PC-9 (cell line): ENCODE data around the gene SUPT3H. TPM values are rescaled to one million over a fixed set of nuclear protein-coding genes. Genes with fewer than 3 reads are reported as not detected.
"Not testable (repeated sequence)": the region's sequence is repeated elsewhere in the genome, so short reads cannot be mapped to it uniquely, and the experiment has no call there.

Experiments
- BruUV-seq: library from RNA; stranded (reverse); fragments of 400-500 nt; replicated peaks from 2 replicates; lab custom pipeline; 2021; lab: Mats Ljungman, UMichigan
- CTCF ChIA-PET: fragments of 300-600 bp; sonication (Branson Sonifier 250); formaldehyde crosslinking; loops from one replicate; lab custom pipeline; 2022; ENCODE audit warnings: antibody characterized with exemption; lab: Charles Lee
- POLR2A ChIA-PET: fragments of 300-600 bp; sonication (Branson Sonifier 250); formaldehyde crosslinking; loops from one replicate; lab custom pipeline; 2022; ENCODE audit warnings: antibody characterized with exemption; ENCODE audit not compliant: unreplicated experiment; lab: Charles Lee
- DNase-seq, 2 experiments: peaks; one replicate each; pipeline versions ENCODE4 v3.0.0 to v3.0.0-alpha.2; 2015 to 2022; ENCODE audit warnings: mixed read lengths in 1 of 2
- H2AFZ ChIP-seq: fragments of 200-600 bp; sonication (generic); 2 replicates; pipeline ENCODE4 v1.8.1; 2017; ENCODE audit warnings: antibody characterized with exemption
- H3F3A ChIP-seq: fragments of 200-600 bp; sonication (generic); 2 replicates; pipeline ENCODE4 v1.8.1; 2017; ENCODE audit warnings: antibody characterized with exemption, mild to moderate bottlenecking, low read depth; ENCODE audit not compliant: insufficient read depth
- H3K27ac ChIP-seq: fragments of 200-600 bp; sonication (generic); 2 replicates; pipeline ENCODE4 v1.6.1; 2016; ENCODE audit warnings: mixed run types
- H3K27me3 ChIP-seq: fragments of 200-600 bp; sonication (generic); 2 replicates; pipeline ENCODE4 v1.6.1; 2016; ENCODE audit warnings: low read depth, mixed run types; ENCODE audit not compliant: insufficient read depth
- H3K36me3 ChIP-seq: fragments of 200-600 bp; sonication (generic); 2 replicates; pipeline ENCODE4 v1.6.1; 2016; ENCODE audit warnings: low read depth, mixed run types
- H3K4me1 ChIP-seq: fragments of 200-600 bp; sonication (generic); replicated peaks from 2 replicates; pipeline ENCODE4 v1.6.1; 2016; ENCODE audit warnings: mixed run types; ENCODE audit not compliant: insufficient read depth
- H3K4me2 ChIP-seq: fragments of 200-600 bp; sonication (generic); 2 replicates; pipeline ENCODE4 v1.6.1; 2017; ENCODE audit warnings: mixed run types
- H3K4me3 ChIP-seq: fragments of 200-600 bp; sonication (generic); 2 replicates; pipeline ENCODE4 v1.6.1; 2016; ENCODE audit warnings: mixed run types
- H3K79me2 ChIP-seq: fragments of 200-600 bp; sonication (generic); 2 replicates; pipeline ENCODE4 v1.6.1; 2017; ENCODE audit warnings: low read depth, mixed run types
- H3K9me2 ChIP-seq: fragments of 200-600 bp; sonication (generic); 2 replicates; pipeline ENCODE4 v1.8.1; 2017; ENCODE audit warnings: mild to moderate bottlenecking; ENCODE audit not compliant: insufficient read depth
- H3K9me3 ChIP-seq: fragments of 200-600 bp; sonication (generic); 2 replicates; pipeline ENCODE4 v1.8.1; 2016; ENCODE audit warnings: low read depth; ENCODE audit not compliant: insufficient read depth
- H4K20me1 ChIP-seq: fragments of 200-600 bp; sonication (generic); 2 replicates; pipeline ENCODE4 v1.8.1; 2017; ENCODE audit not compliant: insufficient read depth
- EZH2 ChIP-seq: fragments of 200-600 bp; sonication (generic); IDR thresholded peaks from 2 replicates; pipeline ENCODE4 v1.8.0; 2017; ENCODE audit warnings: antibody characterized with exemption, low read depth
- intact Hi-C: fragments of 100-400 bp; cut with micrococcal nuclease; formaldehyde crosslinking; loops from one replicate; pipeline ENCODE4 v1.10.0; 2022; ENCODE audit not compliant: unreplicated experiment
- total RNA-seq: library from RNA; stranded (reverse); gene quantifications from 2 replicates; pipeline ENCODE4 v1.2.3, GENCODE V29; 2021
- TF ChIP-seq, protein P1 (sequence below): fragments of 200-600 bp; sonication (generic); conservative IDR thresholded peaks from 2 replicates; pipeline ENCODE4 v1.6.1; 2017; ENCODE audit warnings: mixed run types, antibody characterized with exemption, mild to moderate bottlenecking, moderate library complexity

SUPT3H gene
- total RNA-seq, 1 experiment from 2014 or later: 9.2 TPM

- no peak overlapping the region for H3K27ac ChIP-seq
- no peak overlapping the region for H3K4me3 ChIP-seq
- H4K20me1 ChIP-seq: no peaks in the 10 kb centered on the region; the same call in 1 of the 2 replicates
- ChIA-PET POLR2A (no interaction called here), CTCF (no interaction called here)
- H3K4me1 ChIP-seq: no peaks in the 10 kb centered on the region
- no peaks in the 10 kb centered on the region for H3K9me3 ChIP-seq
- no peak overlapping the region for H3K4me2 ChIP-seq
- H3K27me3 ChIP-seq: no peaks in the 10 kb centered on the region
- no peaks in the 10 kb centered on the region for H3F3A ChIP-seq
- no peak for DNase-seq
- no peak overlapping the region for H2AFZ ChIP-seq
- intact Hi-C loops: no loop called here
- TF ChIP-seq EZH2: no peak
- TF ChIP-seq, protein P1, sequence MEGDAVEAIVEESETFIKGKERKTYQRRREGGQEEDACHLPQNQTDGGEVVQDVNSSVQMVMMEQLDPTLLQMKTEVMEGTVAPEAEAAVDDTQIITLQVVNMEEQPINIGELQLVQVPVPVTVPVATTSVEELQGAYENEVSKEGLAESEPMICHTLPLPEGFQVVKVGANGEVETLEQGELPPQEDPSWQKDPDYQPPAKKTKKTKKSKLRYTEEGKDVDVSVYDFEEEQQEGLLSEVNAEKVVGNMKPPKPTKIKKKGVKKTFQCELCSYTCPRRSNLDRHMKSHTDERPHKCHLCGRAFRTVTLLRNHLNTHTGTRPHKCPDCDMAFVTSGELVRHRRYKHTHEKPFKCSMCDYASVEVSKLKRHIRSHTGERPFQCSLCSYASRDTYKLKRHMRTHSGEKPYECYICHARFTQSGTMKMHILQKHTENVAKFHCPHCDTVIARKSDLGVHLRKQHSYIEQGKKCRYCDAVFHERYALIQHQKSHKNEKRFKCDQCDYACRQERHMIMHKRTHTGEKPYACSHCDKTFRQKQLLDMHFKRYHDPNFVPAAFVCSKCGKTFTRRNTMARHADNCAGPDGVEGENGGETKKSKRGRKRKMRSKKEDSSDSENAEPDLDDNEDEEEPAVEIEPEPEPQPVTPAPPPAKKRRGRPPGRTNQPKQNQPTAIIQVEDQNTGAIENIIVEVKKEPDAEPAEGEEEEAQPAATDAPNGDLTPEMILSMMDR: no peak
- peaks cover 4% of the 10 kb centered on the region; the same call in 1 of the 2 replicates for H3K9me2 ChIP-seq
- H3K79me2 ChIP-seq: no peaks in the 10 kb centered on the region
- H3K36me3 ChIP-seq: no peaks in the 10 kb centered on the region
- BruUV-seq: no TSS peak
These were observed 305.1 kb downstream of the SUPT3H start for GRCh38 chr6:45072673-45073072.

DNA sequence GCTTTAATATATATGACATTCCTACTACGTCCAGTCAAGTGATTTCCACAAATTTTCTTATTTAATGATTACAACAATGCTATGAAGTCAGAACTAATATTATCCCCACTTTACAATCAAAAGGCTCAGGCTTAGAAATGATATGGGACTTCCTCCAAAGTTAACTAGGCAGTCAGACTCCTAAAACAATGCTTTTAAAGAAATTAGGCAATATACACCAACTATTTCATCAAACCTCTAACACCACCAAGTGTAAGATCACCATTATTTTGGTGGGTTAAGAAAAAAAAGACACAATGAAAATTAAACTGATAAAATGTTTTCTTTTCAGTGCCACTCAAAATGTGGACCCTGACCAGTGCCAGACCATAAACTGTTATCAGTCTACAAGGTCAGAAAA is 305.7 kb downstream of the SUPT3H start:
- no peak overlapping the region for H3K4me2 ChIP-seq
- no peaks in the 10 kb centered on the region for H3F3A ChIP-seq
- no peak overlapping the region for H3K4me3 ChIP-seq
- H3K9me2 ChIP-seq: peaks cover 4% of the 10 kb centered on the region; the same call in 1 of the 2 replicates
- no peaks in the 10 kb centered on the region for H3K36me3 ChIP-seq
- no peaks in the 10 kb centered on the region for H3K4me1 ChIP-seq
- H3K79me2 ChIP-seq: no peaks in the 10 kb centered on the region
- H3K9me3 ChIP-seq: no peaks in the 10 kb centered on the region
- POLR2A ChIA-PET: no interaction called here
- H3K27ac ChIP-seq: no peak overlapping the region
- no peaks in the 10 kb centered on the region for H3K27me3 ChIP-seq
- no peaks in the 10 kb centered on the region; the same call in 1 of the 2 replicates for H4K20me1 ChIP-seq
- DNase-seq: no peak
- intact Hi-C loops: no loop called here
- TF ChIP-seq, protein P1: no peak
- no peak for TF ChIP-seq EZH2
- CTCF ChIA-PET: no interaction called here
- no peak overlapping the region for H2AFZ ChIP-seq
- BruUV-seq: no TSS peak

GRCh38 chr6:45069091-45069490 is 308.6 kb downstream of the SUPT3H start:
- Histone ChIP-seq H3K27ac (no peak overlapping the region), H3K27me3 (no peaks in the 10 kb centered on the region), H3K4me1 (no peaks in the 10 kb centered on the region), H3K4me2 (no peak overlapping the region), H3K36me3 (no peaks in the 10 kb centered on the region), H2AFZ (no peak overlapping the region), H3F3A (no peaks in the 10 kb centered on the region), H4K20me1 (no peaks in the 10 kb centered on the region; the same call in 1 of the 2 replicates), H3K9me3 (no peaks in the 10 kb centered on the region), H3K79me2 (no peaks in the 10 kb centered on the region), H3K9me2 (peaks cover 4% of the 10 kb centered on the region; the same call in 1 of the 2 replicates), H3K4me3 (no peak overlapping the region)
- no peak for DNase-seq
- POLR2A ChIA-PET: no interaction called here
- CTCF ChIA-PET: no interaction called here
- intact Hi-C loops: no loop called here
- TF ChIP-seq EZH2: no peak
- TF ChIP-seq, protein P1: no peak
- no TSS peak for BruUV-seq

DNA sequence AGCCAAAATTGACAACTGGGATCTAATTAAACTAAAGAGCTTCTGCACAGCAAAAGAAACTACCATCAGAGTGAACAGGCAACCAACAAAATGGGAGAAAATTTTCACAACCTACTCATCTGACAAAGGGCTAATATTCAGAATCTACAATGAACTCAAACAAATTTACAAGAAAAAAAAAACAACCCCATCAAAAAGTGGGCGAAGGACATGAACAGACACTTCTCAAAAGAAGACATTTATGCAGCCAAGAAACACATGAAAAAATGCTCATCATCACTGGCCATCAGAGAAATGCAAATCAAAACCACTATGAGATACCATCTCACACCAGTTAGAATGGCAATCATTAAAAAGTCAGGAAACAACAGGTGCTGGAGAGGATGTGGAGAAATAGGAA is 310.3 kb downstream of the SUPT3H start:
- H3K4me3 ChIP-seq, H3K27me3 ChIP-seq, H3K9me3 ChIP-seq, H3K9me2 ChIP-seq, H3K79me2 ChIP-seq, POLR2A ChIA-PET, H2AFZ ChIP-seq, H3F3A ChIP-seq, H3K4me2 ChIP-seq, H3K4me1 ChIP-seq, H4K20me1 ChIP-seq, intact Hi-C loops, CTCF ChIA-PET, H3K36me3 ChIP-seq, H3K27ac ChIP-seq, BruUV-seq, DNase-seq: not testable (repeated sequence)

GRCh38 chr6:45062659-45063058 is 315.1 kb downstream of the SUPT3H start:
- H3K4me3 ChIP-seq, intact Hi-C loops, H3K27me3 ChIP-seq, H3K27ac ChIP-seq, H3K9me3 ChIP-seq, H3K79me2 ChIP-seq, CTCF ChIA-PET, H3K4me1 ChIP-seq, POLR2A ChIA-PET, H2AFZ ChIP-seq, H3K9me2 ChIP-seq, DNase-seq, H3K4me2 ChIP-seq, H4K20me1 ChIP-seq, BruUV-seq, H3K36me3 ChIP-seq, H3F3A ChIP-seq: not testable (repeated sequence)
